ENCODE measurements around the gene ADPRM.
"Not testable (repeated sequence)": the region's sequence is repeated elsewhere in the genome, so short reads cannot be mapped to it uniquely, and the experiment has no call there.

The ADPRM gene

GRCh38 chr17:10702574-10702973 is 5.2 kb downstream of the ADPRM start:
- DNase-seq: no peak

- DNase-seq: no peak
Observed at GRCh38 chr17:10705727-10706126, 8.3 kb downstream of the ADPRM start.

DNA sequence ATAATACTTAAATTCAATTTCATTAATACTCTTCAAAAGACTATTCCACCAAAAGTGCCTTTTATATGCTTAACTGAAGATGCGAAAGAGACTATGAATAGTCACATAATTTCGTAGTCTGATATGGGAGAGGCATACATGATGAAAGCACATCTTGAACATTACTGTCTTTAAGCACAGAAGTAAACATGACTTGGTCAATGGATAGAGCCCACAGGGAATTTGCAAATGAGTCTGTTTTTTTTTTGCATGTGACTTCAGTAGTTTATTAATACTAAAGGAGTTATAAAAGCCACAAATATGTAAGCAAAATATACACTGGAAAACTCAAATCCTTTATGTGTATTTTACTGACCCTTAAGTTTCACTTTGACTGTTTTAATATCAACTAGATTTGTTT is 15.9 kb downstream of the ADPRM start:
- no peak for DNase-seq

- no peak for DNase-seq
Observed at GRCh38 chr17:10716218-10716617, 18.8 kb downstream of the ADPRM start.

DNA sequence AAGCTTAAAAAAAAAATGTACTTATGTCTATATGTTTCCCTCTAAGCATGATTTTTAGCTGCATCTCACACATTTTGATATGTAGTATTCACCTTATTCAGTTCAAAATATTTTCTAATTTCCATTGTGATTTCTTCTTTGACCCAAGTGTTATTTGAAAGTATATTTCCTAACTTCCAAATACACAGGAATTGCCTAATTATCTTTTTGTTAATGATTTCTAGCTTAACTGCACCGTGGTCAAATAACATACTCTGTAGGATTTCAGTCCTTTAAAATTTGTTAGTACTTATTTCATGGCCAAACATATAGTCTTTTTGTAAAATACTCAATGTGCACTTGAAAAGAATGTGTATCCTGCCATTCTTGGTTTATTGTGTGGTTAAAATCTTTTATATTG is 21.2 kb downstream of the ADPRM start:
- no peak for DNase-seq

DNA sequence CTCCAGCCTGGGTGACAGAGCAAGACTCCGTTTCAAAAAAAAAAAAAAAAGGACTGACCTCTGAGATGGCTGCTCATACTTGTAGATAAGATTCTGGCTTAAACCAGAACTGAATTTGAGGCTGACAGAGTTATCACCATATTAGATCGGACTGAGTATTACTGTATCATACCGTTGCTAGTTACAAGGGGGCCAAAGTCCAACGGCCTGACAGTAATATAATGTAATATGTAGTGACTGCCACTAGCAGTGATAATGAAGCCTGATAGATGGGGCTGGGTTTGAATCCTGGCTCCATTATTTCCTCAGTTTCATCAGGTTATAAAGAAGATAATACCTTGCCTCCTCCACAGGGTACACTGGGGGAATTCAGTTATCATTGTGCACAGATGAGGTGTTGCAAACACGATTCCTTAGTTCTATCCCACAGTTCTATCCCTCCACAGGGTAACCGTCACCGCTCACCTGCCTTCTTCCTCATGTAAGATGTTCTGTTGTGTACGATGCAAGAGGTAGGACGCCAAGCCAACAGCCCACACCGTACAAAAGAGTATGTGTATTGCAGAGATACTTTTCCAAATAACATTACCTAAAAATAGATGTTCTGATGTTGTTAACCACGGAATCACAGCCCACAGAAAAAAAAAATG is 27.3 kb downstream of the ADPRM start:
- DNase-seq: no peak

DNA sequence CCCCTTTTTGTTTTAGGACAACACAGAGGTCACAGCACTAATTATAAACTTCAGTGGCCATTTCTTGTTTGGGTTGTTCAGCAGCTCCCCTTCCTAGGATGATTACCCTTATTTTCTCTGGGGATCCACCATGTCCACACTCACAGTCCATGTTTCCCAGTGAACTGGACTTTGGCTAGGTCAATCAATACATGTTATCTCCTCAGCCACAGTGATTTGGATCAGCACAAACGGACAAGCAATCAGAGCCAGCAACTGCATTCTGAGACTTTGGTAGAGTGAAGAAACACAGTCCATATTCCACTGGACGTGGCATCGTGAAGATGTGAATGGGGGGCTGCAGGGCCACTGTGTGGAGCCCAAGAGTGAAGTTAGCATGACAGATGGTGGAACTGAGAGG is 27.9 kb downstream of the ADPRM start:
- no peak for DNase-seq

- DNase-seq: no peak
Observed at GRCh38 chr17:10726196-10726595, 28.8 kb downstream of the ADPRM start.

GRCh38 chr17:10727192-10727591 is 29.8 kb downstream of the ADPRM start:
- DNase-seq: no peak

DNA sequence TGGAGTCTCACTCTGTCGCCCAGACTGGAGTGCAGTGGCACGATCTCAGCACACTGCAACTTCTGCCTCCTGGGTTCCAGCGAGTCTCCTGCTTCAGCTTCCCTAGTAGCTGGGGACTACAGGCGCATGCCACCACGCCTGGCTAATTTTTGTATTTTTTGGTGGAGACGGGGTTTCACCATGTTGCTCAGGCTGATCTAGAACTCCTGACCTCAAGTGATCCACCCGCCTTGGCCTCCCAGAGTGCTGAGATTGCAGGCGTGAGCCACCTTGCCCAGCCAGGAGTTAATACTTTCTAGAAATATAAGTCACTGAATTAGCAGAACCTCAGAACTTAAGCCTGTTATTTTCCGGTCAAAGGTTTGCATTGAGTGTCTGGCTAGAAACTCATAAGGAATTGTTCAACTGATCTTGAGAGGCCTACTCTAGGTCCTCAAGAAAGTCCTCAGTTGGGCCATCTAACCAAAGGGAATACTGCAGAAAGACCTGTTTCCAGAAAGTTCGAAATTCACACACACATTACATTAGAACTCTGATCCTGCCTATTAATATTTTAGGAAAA is 31.0 kb downstream of the ADPRM start:
- DNase-seq: no peak

DNA sequence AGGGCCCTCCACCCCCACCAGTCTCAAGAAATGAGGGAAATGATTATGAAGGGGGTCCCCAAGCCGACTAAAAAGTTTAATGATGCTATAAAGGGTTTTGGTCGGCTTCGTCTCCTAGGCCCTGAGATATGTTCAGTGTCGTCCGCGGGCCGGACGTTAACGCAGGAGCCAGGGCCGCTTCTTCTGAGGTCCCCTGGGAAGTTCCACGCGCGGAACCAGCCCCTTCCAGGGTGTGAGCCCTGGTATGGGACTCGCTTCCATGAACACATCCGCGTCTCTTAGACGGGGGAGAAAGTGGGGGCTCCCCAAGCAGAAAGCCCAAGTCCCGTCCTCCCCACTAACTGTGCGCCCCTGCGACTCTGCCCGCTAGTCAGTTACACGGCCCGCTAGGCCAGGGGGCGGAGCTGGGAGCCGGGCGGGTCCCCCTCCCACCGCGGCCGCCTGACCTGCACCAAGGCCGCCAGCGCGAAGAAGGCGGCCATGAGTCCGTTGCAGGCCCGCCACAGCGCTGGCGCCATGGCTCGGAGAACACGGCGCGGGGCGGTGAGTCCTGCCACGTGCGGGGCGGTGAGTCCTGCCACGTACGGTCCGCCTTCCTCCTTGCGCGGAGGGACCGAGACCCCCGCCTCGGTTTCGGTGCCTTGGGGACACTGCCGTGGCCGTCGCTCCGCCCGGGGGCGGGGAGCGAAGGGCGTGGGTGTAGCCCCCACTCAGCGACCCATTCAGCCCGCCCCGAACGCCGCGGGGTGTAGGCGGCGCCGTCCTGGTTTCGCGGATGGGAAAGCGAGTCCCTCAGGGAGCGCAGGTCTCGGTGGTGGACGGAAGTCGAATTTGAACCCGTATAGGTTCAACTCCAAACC is 32.2 kb downstream of the ADPRM start, which contains the start of gene TMEM220:
TSS of gene TMEM220 (minus strand) at position 690 of the 860 bp plus-strand sequence. CDS start at position 518, 172 bp downstream.
- DNase-seq: peak; percentile 89

DNA sequence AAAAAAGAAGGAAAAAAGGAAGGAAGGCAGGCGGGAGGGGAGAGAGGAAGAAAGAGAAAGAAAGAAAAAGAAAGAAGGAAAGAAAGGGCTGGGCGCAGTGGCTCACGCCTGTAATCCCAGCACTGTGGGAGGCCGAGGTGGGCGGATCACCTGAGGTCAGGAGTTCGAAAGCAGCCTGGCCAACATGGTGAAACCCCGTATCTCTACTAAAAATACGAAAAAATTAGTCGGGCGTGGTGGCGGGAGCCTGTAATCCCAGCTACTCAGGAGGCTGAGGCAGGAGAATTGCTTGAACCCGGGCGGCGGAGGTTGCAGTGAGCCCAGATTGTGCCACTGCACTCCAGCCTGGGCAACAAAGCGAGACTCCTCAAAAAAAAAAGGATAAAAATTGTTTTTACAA is 32.9 kb downstream of the ADPRM start:
- DNase-seq: not testable (repeated sequence)

DNA sequence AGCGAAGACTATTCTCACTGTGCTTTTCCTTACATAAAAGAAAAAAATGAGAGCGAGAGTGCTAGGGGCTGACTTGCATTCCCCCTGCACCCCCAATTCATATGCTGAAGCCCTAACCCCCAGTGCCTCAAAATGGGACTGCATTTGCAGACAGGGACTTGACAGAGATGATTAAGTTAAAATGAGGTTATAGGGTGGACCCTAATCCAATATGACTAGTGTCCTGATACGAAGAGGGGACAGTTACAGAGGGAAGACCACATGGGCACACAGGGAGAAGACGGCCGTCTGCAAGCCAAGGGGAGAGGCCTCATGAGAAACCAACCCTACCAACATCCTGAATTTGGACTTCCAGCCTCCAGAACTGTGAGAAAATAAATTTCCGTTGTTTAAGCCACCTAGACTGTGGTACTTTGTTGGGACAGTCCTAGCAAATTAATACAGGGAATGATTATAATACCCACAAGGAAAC is 34.0 kb downstream of the ADPRM start:
- no peak for DNase-seq

DNA sequence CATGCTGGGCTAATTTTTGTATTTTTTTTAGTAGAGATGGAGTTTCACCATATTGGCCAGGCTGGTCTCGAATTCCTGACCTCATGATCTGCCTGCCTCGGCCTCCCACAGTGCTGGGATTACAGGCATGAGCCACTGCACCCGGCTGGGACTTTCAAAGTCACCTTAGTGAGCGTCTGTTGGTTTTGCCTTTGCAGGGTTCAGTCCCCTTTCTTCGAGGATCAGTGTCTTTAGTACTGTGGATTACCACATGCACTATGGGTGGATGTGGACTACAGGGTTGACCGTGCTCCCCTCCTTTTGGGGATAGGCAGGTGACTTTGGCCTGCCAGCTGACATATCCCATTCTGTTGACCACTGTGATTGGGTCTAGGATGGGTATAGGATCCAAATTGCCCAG is 34.7 kb downstream of the ADPRM start:
- not testable (repeated sequence) for DNase-seq

DNA sequence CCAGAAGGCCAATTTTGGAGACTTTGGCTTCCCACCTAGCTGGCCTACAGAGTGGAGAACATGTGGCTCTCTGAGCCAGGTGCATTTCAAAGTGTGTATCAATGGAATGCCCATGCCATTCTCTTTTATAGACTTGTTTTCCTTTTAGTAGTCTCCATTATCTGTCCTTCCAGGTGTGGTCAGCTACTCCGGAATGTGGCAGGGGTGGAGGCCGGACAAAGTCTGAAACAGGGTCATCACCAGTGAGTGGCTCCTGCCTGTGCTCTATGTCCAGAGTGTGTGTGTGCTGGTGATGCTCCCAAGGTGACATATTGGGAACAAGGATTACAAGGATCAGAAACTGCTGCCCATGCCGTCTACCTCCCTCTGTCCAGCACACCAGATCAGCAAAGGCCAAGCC is 36.3 kb downstream of the ADPRM start:
- no peak for DNase-seq

- no peak for DNase-seq
Observed at GRCh38 chr17:10735251-10735650, 37.9 kb downstream of the ADPRM start.

GRCh38 chr17:10735821-10736220 is 38.4 kb downstream of the ADPRM start:
- no peak for DNase-seq

- peak; percentile 67 for DNase-seq
Observed at GRCh38 chr17:10737168-10737622, 39.8 kb downstream of the ADPRM start.

DNA sequence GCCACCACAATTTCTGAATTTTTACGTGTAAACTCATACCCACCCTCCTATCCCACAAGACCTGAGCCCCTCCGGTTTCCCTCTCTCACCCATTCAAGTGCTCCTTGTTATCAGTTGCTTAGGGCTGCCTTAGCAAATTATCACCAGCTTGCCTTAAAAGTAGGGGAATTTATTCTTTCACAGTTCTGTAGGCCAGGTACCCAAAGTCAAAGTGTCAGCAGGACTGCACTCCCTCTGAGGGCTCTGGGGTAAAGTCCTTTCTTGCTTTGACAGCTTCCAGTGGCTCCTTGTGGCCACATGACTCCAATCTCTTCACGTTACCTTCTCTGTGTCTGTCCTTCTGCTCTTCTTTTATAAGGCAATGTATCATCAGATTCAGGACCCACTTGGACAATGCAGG is 40.3 kb downstream of the ADPRM start:
- no peak for DNase-seq

- peak; percentile 51 for DNase-seq
Observed at GRCh38 chr17:10738521-10739258, 41.3 kb downstream of the ADPRM start.

- DNase-seq: no peak
Observed at GRCh38 chr17:10739386-10739785, 42.0 kb downstream of the ADPRM start.

DNA sequence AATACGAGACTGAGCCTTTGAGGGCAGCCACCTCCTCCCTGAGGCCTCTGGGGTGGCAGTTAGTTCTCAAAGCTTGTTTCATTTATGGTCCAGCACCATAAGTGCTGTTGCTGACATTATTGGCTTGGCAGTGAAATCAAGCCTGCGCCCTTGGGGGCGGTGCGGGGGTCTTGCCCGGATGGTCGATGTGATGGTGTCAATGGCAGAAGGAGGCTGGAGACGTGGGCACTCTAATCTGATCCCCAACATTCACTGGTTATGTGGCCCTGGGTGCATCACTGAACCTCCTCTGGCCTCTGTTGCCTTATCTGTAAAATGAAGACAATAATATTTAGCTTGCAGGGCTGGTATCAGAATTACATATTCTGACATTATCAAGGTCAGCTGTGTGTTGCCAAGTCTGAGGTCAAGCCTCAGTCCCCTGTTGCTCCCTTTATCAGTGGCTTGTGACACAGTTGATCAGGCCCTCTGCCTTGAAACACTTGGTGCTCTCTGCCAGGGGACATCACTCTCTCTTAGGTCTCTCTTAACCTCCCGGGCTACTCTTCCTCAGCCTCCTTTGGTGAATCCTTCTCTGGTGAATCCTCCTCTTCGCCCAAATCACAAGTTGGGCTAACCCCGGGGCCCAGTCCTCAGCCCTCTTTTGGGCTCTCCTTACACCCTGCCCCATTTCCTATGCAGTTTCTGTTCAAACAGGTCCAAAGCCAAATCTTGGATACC is 44.2 kb downstream of the ADPRM start:
- no peak for DNase-seq

Measured in left hindlimb (tissue), 1 donor.